Measurements from ENCODE around the gene PLOD3.
A peak's percentile ranks its signal among the peaks of the same experiment; 100 is the strongest.

The PLOD3 gene

GRCh38 chr7:101250324-101250723, 32.9 kb upstream of the PLOD3 start:
- no peak overlapping the region for H3K27ac ChIP-seq (ENCODE audit: low read length)
- peak overlapping the region in 1 of 2 experiments; percentile 4; a peak in 1 of 4 replicates for H3K4me3 ChIP-seq (ENCODE audit: low read depth in 1 of 2, low read length in 2 of 2)
- DNase-seq (no peak), ATAC-seq (ENCODE audit: insufficient read depth, low read depth) (no peak)
- H3K4me2 ChIP-seq (ENCODE audit: insufficient read depth, low read length) = peak overlapping the region; percentile 93
- no peaks in the 10 kb centered on the region for H3K27me3 ChIP-seq (ENCODE audit: insufficient read depth, low read length, poor library complexity)
- no peaks in the 10 kb centered on the region for H3K9me3 ChIP-seq (ENCODE audit: insufficient read depth, low read length, severe bottlenecking)
- peaks cover 46% of the 10 kb centered on the region for H3K4me1 ChIP-seq (ENCODE audit: insufficient read depth, low read length)
- peaks cover 62% of the 10 kb centered on the region for H3K79me2 ChIP-seq (ENCODE audit: insufficient read depth, low read length)
- no peak overlapping the region for H2AFZ ChIP-seq (ENCODE audit: low read depth, low read length)
- H3K36me3 ChIP-seq (ENCODE audit: insufficient read depth, low read length) = peaks cover 20% of the 10 kb centered on the region
- H3K9ac ChIP-seq (ENCODE audit: low read depth, low read length) = peak overlapping the region; percentile 77
- H4K20me1 ChIP-seq (ENCODE audit: insufficient read depth, low read length) = peaks cover 6% of the 10 kb centered on the region; the same call in 1 of the 2 replicates
- TF ChIP-seq CTCF (IDR thresholded peaks at IDR 0.05; ENCODE audit: borderline replicate concordance, extremely low read depth, low read length, poor library complexity, severe bottlenecking) = no peak
- TF ChIP-seq EZH2 (IDR thresholded peaks at IDR 0.05; ENCODE audit: borderline replicate concordance, low read depth, low read length, severe bottlenecking) = no peak

- H3K27me3 ChIP-seq (ENCODE audit: insufficient read depth, low read length, poor library complexity) = no peaks in the 10 kb centered on the region
- no peak overlapping the region for H2AFZ ChIP-seq (ENCODE audit: low read depth, low read length)
- H3K4me3 ChIP-seq (ENCODE audit: low read depth in 1 of 2, low read length in 2 of 2) = no peak overlapping the region
- DNase-seq (no peak), ATAC-seq (ENCODE audit: insufficient read depth, low read depth) (no peak)
- no peak overlapping the region for H3K27ac ChIP-seq (ENCODE audit: low read length)
- no peak overlapping the region for H3K9ac ChIP-seq (ENCODE audit: low read depth, low read length)
- no peaks in the 10 kb centered on the region for H3K9me3 ChIP-seq (ENCODE audit: insufficient read depth, low read length, severe bottlenecking)
- H3K79me2 ChIP-seq (ENCODE audit: insufficient read depth, low read length) = peaks cover 82% of the 10 kb centered on the region
- TF ChIP-seq CTCF (IDR thresholded peaks at IDR 0.05; ENCODE audit: borderline replicate concordance, extremely low read depth, low read length, poor library complexity, severe bottlenecking) (no peak), EZH2 (IDR thresholded peaks at IDR 0.05; ENCODE audit: borderline replicate concordance, low read depth, low read length, severe bottlenecking) (no peak)
- peaks cover 13% of the 10 kb centered on the region for H4K20me1 ChIP-seq (ENCODE audit: insufficient read depth, low read length)
- H3K4me2 ChIP-seq (ENCODE audit: insufficient read depth, low read length) = no peak overlapping the region
- peaks cover 26% of the 10 kb centered on the region for H3K36me3 ChIP-seq (ENCODE audit: insufficient read depth, low read length)
- H3K4me1 ChIP-seq (ENCODE audit: insufficient read depth, low read length) = peaks cover 59% of the 10 kb centered on the region
These were observed 30.9 kb upstream of the PLOD3 start for GRCh38 chr7:101248276-101248675.

GRCh38 chr7:101245147-101245668, 27.8 kb upstream of the PLOD3 start:
- Histone ChIP-seq H3K4me1 (ENCODE audit: insufficient read depth, low read length) (peaks cover 44% of the 10 kb centered on the region), H3K9me3 (ENCODE audit: insufficient read depth, low read length, severe bottlenecking) (no peaks in the 10 kb centered on the region), H3K79me2 (ENCODE audit: insufficient read depth, low read length) (peaks cover 80% of the 10 kb centered on the region), H4K20me1 (ENCODE audit: insufficient read depth, low read length) (peaks cover 14% of the 10 kb centered on the region), H3K36me3 (ENCODE audit: insufficient read depth, low read length) (peaks cover 33% of the 10 kb centered on the region), H3K4me2 (ENCODE audit: insufficient read depth, low read length) (peak overlapping the region; percentile 76), H3K4me3 (ENCODE audit: low read depth in 1 of 2, low read length in 2 of 2) (peak overlapping the region; percentile 71 to 79; a peak in 3 of 4 replicates), H2AFZ (ENCODE audit: low read depth, low read length) (peak overlapping the region; percentile 94), H3K9ac (ENCODE audit: low read depth, low read length) (peak overlapping the region; percentile 71), H3K27me3 (ENCODE audit: insufficient read depth, low read length, poor library complexity) (no peaks in the 10 kb centered on the region), H3K27ac (ENCODE audit: low read length) (peak overlapping the region; percentile 95)
- TF ChIP-seq CTCF (IDR thresholded peaks at IDR 0.05; ENCODE audit: borderline replicate concordance, extremely low read depth, low read length, poor library complexity, severe bottlenecking) (no peak), EZH2 (IDR thresholded peaks at IDR 0.05; ENCODE audit: borderline replicate concordance, low read depth, low read length, severe bottlenecking) (no peak)
- peak; percentile 2; the same call in 1 of the 3 replicates for ATAC-seq (ENCODE audit: insufficient read depth, low read depth)
- no peak for DNase-seq
